DMS114 treated with DMSO at 0.1 percent for 48 hours (cell line): ENCODE data around the gene EHHADH.

Source experiments
- DNase-seq: peaks from one replicate; lab custom pipeline; 2025; ENCODE audit not compliant: unreplicated experiment; lab: John Stamatoyannopoulos, UW

EHHADH gene

GRCh38 chr3:185151101-185151963, 102.5 kb downstream of the EHHADH start:
- peak; percentile 26 for DNase-seq

GRCh38 chr3:185150561-185150960, 103.3 kb downstream of the EHHADH start:
- DNase-seq: no peak

- DNase-seq: no peak
Observed at GRCh38 chr3:185149591-185149990, 104.3 kb downstream of the EHHADH start.

- no peak for DNase-seq
Observed at GRCh38 chr3:185145511-185145910, 108.3 kb downstream of the EHHADH start.

- DNase-seq: no peak
Observed at GRCh38 chr3:185144784-185145183, 109.1 kb downstream of the EHHADH start.
